ENCODE results near the gene PODN. TPM values are rescaled to one million over a fixed set of nuclear protein-coding genes. Genes with fewer than 3 reads are reported as not detected.

Gene PODN
- total RNA-seq, 1 donor = 52.8 TPM

- Histone ChIP-seq H4K20me1 (ENCODE audit: insufficient read depth, low read length) (no peaks in the 10 kb centered on the region), H3K4me2 (ENCODE audit: insufficient read depth, low read length) (peak overlapping the region; percentile 9), H3K9me3 (ENCODE audit: low read depth, low read length) (peaks cover 18% of the 10 kb centered on the region), H3K36me3 (ENCODE audit: insufficient read depth, low read length) (no peaks in the 10 kb centered on the region), H3K79me2 (ENCODE audit: insufficient read depth, low read length) (no peaks in the 10 kb centered on the region), H2AFZ (ENCODE audit: low read length) (no peak overlapping the region), H3K4me1 (ENCODE audit: insufficient read depth, low read length) (peaks cover 21% of the 10 kb centered on the region), H3K27me3 (ENCODE audit: insufficient read depth, low read length) (no peaks in the 10 kb centered on the region), H3K27ac (ENCODE audit: low read depth, low read length) (peak overlapping the region; percentile 89), H3K4me3 (ENCODE audit: insufficient read depth, low read length) (no peak overlapping the region)
- peak; percentile 95 for DNase-seq (ENCODE audit: insufficient read length, low spot score, missing footprints)
- TF ChIP-seq CTCF (IDR thresholded peaks at IDR 0.05; ENCODE audit: extremely low read depth, low read depth, low read length) = no peak
These were observed 50.3 kb downstream of the PODN start for GRCh38 chr1:53112271-53112774.

- Histone ChIP-seq H3K27me3 (ENCODE audit: insufficient read depth, low read length) (no peaks in the 10 kb centered on the region), H3K4me3 (ENCODE audit: insufficient read depth, low read length) (no peak overlapping the region), H3K4me2 (ENCODE audit: insufficient read depth, low read length) (peak overlapping the region; percentile 9), H3K9me3 (ENCODE audit: low read depth, low read length) (peaks cover 18% of the 10 kb centered on the region), H3K27ac (ENCODE audit: low read depth, low read length) (peak overlapping the region; percentile 89), H2AFZ (ENCODE audit: low read length) (no peak overlapping the region), H4K20me1 (ENCODE audit: insufficient read depth, low read length) (no peaks in the 10 kb centered on the region), H3K36me3 (ENCODE audit: insufficient read depth, low read length) (no peaks in the 10 kb centered on the region), H3K4me1 (ENCODE audit: insufficient read depth, low read length) (peaks cover 18% of the 10 kb centered on the region), H3K79me2 (ENCODE audit: insufficient read depth, low read length) (no peaks in the 10 kb centered on the region)
- peak; percentile 89 for DNase-seq (ENCODE audit: insufficient read length, low spot score, missing footprints)
- TF ChIP-seq CTCF (IDR thresholded peaks at IDR 0.05; ENCODE audit: extremely low read depth, low read depth, low read length) = no peak
These were observed 50.8 kb downstream of the PODN start for GRCh38 chr1:53112861-53113260.

GRCh38 chr1:53114090-53114489, 52.1 kb downstream of the PODN start:
- Histone ChIP-seq H2AFZ (ENCODE audit: low read length) (no peak overlapping the region), H3K36me3 (ENCODE audit: insufficient read depth, low read length) (no peaks in the 10 kb centered on the region), H3K4me3 (ENCODE audit: insufficient read depth, low read length) (no peak overlapping the region), H3K27ac (ENCODE audit: low read depth, low read length) (no peak overlapping the region), H3K9me3 (ENCODE audit: low read depth, low read length) (peaks cover 18% of the 10 kb centered on the region), H3K4me2 (ENCODE audit: insufficient read depth, low read length) (no peak overlapping the region), H3K79me2 (ENCODE audit: insufficient read depth, low read length) (no peaks in the 10 kb centered on the region), H3K27me3 (ENCODE audit: insufficient read depth, low read length) (no peaks in the 10 kb centered on the region), H4K20me1 (ENCODE audit: insufficient read depth, low read length) (no peaks in the 10 kb centered on the region), H3K4me1 (ENCODE audit: insufficient read depth, low read length) (peaks cover 14% of the 10 kb centered on the region)
- no peak for DNase-seq (ENCODE audit: insufficient read length, low spot score, missing footprints)
- no peak for TF ChIP-seq CTCF (IDR thresholded peaks at IDR 0.05; ENCODE audit: extremely low read depth, low read depth, low read length)

GRCh38 chr1:53114581-53115400, 52.8 kb downstream of the PODN start:
- peak overlapping the region; percentile 31 for H2AFZ ChIP-seq (ENCODE audit: low read length)
- peaks cover 18% of the 10 kb centered on the region for H3K9me3 ChIP-seq (ENCODE audit: low read depth, low read length)

More at GRCh38 chr1:53114581-53115400, 52.8 kb downstream of the PODN start:
- no peak overlapping the region for H3K27ac ChIP-seq (ENCODE audit: low read depth, low read length)
- no peaks in the 10 kb centered on the region for H4K20me1 ChIP-seq (ENCODE audit: insufficient read depth, low read length)
- H3K4me2 ChIP-seq (ENCODE audit: insufficient read depth, low read length) = no peak overlapping the region
- DNase-seq (ENCODE audit: insufficient read length, low spot score, missing footprints) = no peak
- no peaks in the 10 kb centered on the region for H3K79me2 ChIP-seq (ENCODE audit: insufficient read depth, low read length)
- no peak for TF ChIP-seq CTCF (IDR thresholded peaks at IDR 0.05; ENCODE audit: extremely low read depth, low read depth, low read length)
- no peaks in the 10 kb centered on the region for H3K27me3 ChIP-seq (ENCODE audit: insufficient read depth, low read length)
- H3K36me3 ChIP-seq (ENCODE audit: insufficient read depth, low read length) = no peaks in the 10 kb centered on the region
- no peak overlapping the region for H3K4me3 ChIP-seq (ENCODE audit: insufficient read depth, low read length)
- peaks cover 7% of the 10 kb centered on the region for H3K4me1 ChIP-seq (ENCODE audit: insufficient read depth, low read length)

Data from osteoblast (primary cell).